Measurements from ENCODE around the gene POP7. TPM values are rescaled to one million over a fixed set of nuclear protein-coding genes. Genes with fewer than 3 reads are reported as not detected.

POP7 gene
- total and polyA plus RNA-seq, 2 of the 4 experiments (the other 2 are of a cell fraction) = 14.9 to 38.0 TPM

- Histone ChIP-seq H3K79me1 (ENCODE audit: low read depth in 1 of 2, low read length in 2 of 2) (no peaks in the 10 kb centered on the region), H2AK5ac (ENCODE audit: low read depth, low read length) (no peak overlapping the region), H2BK20ac (ENCODE audit: low read depth, low read length) (no peak overlapping the region), H3K18ac (ENCODE audit: low read depth, low read length) (no peak overlapping the region), H3K36me3 (ENCODE audit: control insufficient read depth, insufficient read depth, low read length) (no peaks in the 10 kb centered on the region), H3K14ac (replicated peaks; ENCODE audit: low read depth, low read length) (no peak overlapping the region), H4K91ac (ENCODE audit: insufficient read depth, low read depth, low read length) (no peak overlapping the region), H3K56ac (ENCODE audit: extremely low read depth, insufficient read depth, low read length) (no peak overlapping the region), H2BK5ac (ENCODE audit: low read depth, low read length, poor library complexity, severe bottlenecking) (no peak overlapping the region), H2AK9ac (replicated peaks; ENCODE audit: low read depth, low read length, poor library complexity) (no peak overlapping the region), H2BK120ac (ENCODE audit: low read depth, low read length) (no peak overlapping the region), H3K23ac (ENCODE audit: low read depth, low read length) (no peak overlapping the region), H3K4me2 (ENCODE audit: low read depth, low read length) (no peak overlapping the region), H3K4ac (ENCODE audit: low read depth, low read length) (no peak overlapping the region), H4K20me1 (ENCODE audit: insufficient read depth, low read length) (no peaks in the 10 kb centered on the region), H3K9me3 (ENCODE audit: control insufficient read depth, insufficient read depth, low read length) (no peaks in the 10 kb centered on the region), H4K8ac (ENCODE audit: low read depth in 2 of 2, low read length in 2 of 2) (no peak overlapping the region), H3K9me1 (ENCODE audit: insufficient read depth, low read length) (0 out of 2 replicates have a peak, but pooled peaks cover 2% of the 10 kb centered on the region), H2BK15ac (ENCODE audit: low read depth, low read length) (no peak overlapping the region), H3K27me3 (ENCODE audit: control insufficient read depth, insufficient read depth, low read length) (no peaks in the 10 kb centered on the region; the same call in 1 of the 2 replicates), H3K9ac (ENCODE audit: low read depth, low read length) (no peak overlapping the region), H3K27ac (ENCODE audit: insufficient read depth, low read length) (no peak overlapping the region), H3K4me1 (ENCODE audit: control insufficient read depth, insufficient read depth, low read length) (no peaks in the 10 kb centered on the region), H2AFZ (replicated peaks; ENCODE audit: low read length, poor library complexity) (no peak overlapping the region), H4K5ac (ENCODE audit: low read depth, low read length) (no peak overlapping the region), H3K4me3 (ENCODE audit: insufficient read depth, low read depth, low read length) (no peak overlapping the region)
- in situ Hi-C loops (cut with MboI; ENCODE audit: low sequenced_read_pairs) = loop anchor here (5.0 kb wide), 1 partner anchor 101 kb away; no protein-coding TSS in a partner anchor
- dilution Hi-C loops (cut with HindIII; ENCODE audit: low sequenced_read_pairs, unreplicated experiment) = no loop called here
- intact Hi-C loops (cut with micrococcal nuclease) = no loop called here
- no TSS peak for BruUV-seq (replicated peaks)
- WGBS, 2 experiments (ENCODE audit: extremely low coverage in 2 of 2, insufficient read length in 1 of 2) = no CpG with 5 or more reads among the region's 2 CpGs
- ATAC-seq (ENCODE audit: low read depth) (no peak), DNase-seq (no peak)
- ChIA-PET CTCF (no interaction called here), POLR2A (ENCODE audit: unreplicated experiment) (no interaction called here)
- no peak for TF ChIP-seq MAFK (IDR thresholded peaks at IDR 0.05; ENCODE audit: low read depth, low read length)
- TF ChIP-seq CTCF (conservative IDR thresholded peaks at IDR 0.05; ENCODE audit: low read depth, low read length) = no peak
- no peak for TF ChIP-seq BHLHE40 (IDR thresholded peaks at IDR 0.05; ENCODE audit: low read depth, low read length)
- TF ChIP-seq NFE2L2 (IDR thresholded peaks at IDR 0.05; ENCODE audit: low read depth, low read length) = no peak
- TF ChIP-seq ELK1 (IDR thresholded peaks at IDR 0.05; ENCODE audit: borderline replicate concordance, low read depth, low read length) = no peak
- TF ChIP-seq RAD21 (IDR thresholded peaks at IDR 0.05; ENCODE audit: low read length) = no peak
- no peak for TF ChIP-seq FOS (IDR thresholded peaks at IDR 0.05; ENCODE audit: low read depth, low read length)
- no peak for TF ChIP-seq CEBPB (IDR thresholded peaks at IDR 0.05; ENCODE audit: low read depth, low read length)
- no peak for TF ChIP-seq MXI1 (IDR thresholded peaks at IDR 0.05; ENCODE audit: borderline replicate concordance, low read depth, low read length)
- TF ChIP-seq CHD1 (IDR thresholded peaks at IDR 0.05; ENCODE audit: low read depth, low read length) = no peak
- TF ChIP-seq RFX5 (IDR thresholded peaks at IDR 0.05; ENCODE audit: low read depth, low read length) = no peak
- no peak for TF ChIP-seq SMC3 (IDR thresholded peaks at IDR 0.05; ENCODE audit: low read depth, low read length)
- TF ChIP-seq POLR2A (IDR thresholded peaks at IDR 0.05; ENCODE audit: low read depth, low read length) = no peak
- no peak for TF ChIP-seq USF2 (IDR thresholded peaks at IDR 0.05; ENCODE audit: low read depth, low read length)
Measured at GRCh38 chr7:100668069-100668449, 37.9 kb upstream of the POP7 start.

Measured in IMR-90 (cell line).